ENCODE data around the gene TRERF1. TPM values are rescaled to one million over a fixed set of nuclear protein-coding genes. Genes with fewer than 3 reads are reported as not detected.

TRERF1 gene
- total and polyA plus RNA-seq, 2 of the 8 experiments (the other 6 are each of a cell fraction or from before 2014, with no cell fraction given): 10.8 to 21.5 TPM

GRCh38 chr6:42394881-42395620 lies 56.7 kb downstream of the TRERF1 start (continued):
- no peak for TF ChIP-seq RXRA (IDR thresholded peaks at IDR 0.05; ENCODE audit: insufficient read depth, low read depth, low read length)
- TF ChIP-seq SIRT6 (IDR thresholded peaks at IDR 0.05; ENCODE audit: low read length): no peak
- no peak for TF ChIP-seq POLR2A (IDR thresholded peaks at IDR 0.05; ENCODE audit: control extremely low read depth in 1 of 2, low read depth in 2 of 2, low read length in 2 of 2)

All from H1 (cell line).